Peyer's patch (tissue), 4 donors: ENCODE data around the gene CPXM2.

Experiments
- CTCF ChIP-seq, 6 experiments: fragments of 450-650 bp in 4 of 6; fragments of 200-600 bp in 2 of 6; sonication (generic) in 1 of 6; IDR thresholded peaks; one replicate each; pipeline ENCODE4 v1.5.1; 2017 to 2019; ENCODE audit warnings: antibody characterized with exemption in 6 of 6, mild to moderate bottlenecking in 3 of 6, moderate library complexity in 1 of 6
- POLR2A ChIP-seq, 2 donors: fragments of 450-650 bp; IDR thresholded peaks; one replicate each; pipeline ENCODE4 v1.5.1; 2017; ENCODE audit warnings: antibody characterized with exemption in 2 of 2, mild to moderate bottlenecking in 2 of 2, moderate library complexity in 2 of 2

DNA sequence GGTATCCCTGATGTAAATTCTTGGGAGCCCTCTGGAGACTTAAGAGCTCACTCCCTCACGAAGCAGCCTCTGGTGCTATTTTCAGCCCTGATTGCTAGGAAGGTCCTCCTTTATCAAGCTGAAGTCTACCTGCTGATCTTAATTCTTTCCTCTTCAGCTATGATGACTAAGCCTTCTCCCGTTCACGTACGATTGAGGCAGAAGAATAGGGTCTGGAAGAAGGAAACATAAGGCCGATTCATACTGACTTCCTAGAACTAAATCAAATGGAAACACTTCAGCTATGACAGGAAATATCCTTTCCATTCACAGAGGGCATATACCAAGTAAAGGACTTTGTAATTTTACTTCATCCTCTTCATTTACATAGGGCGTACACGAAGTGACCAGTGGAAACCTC is 107.0 kb downstream of the CPXM2 start:
- no peak for TF ChIP-seq CTCF (IDR thresholded peaks at IDR 0.05)
- no peak for TF ChIP-seq POLR2A (IDR thresholded peaks at IDR 0.05)
